Stimulated activated CD4-positive, alpha-beta T cell treated with anti-CD3 and anti-CD28 coated beads, Interleukin-15, amount 100 ng/mL, for 1 hour (primary cell): Measurements from ENCODE around the gene UMPS.

Experiments used
- DNase-seq, 2 donors: peaks; one replicate each; pipeline ENCODE4 v3.0.0-alpha.2; 2020; ENCODE audit warnings: low read depth in 1 of 2, low spot score in 1 of 2

Gene UMPS

DNA sequence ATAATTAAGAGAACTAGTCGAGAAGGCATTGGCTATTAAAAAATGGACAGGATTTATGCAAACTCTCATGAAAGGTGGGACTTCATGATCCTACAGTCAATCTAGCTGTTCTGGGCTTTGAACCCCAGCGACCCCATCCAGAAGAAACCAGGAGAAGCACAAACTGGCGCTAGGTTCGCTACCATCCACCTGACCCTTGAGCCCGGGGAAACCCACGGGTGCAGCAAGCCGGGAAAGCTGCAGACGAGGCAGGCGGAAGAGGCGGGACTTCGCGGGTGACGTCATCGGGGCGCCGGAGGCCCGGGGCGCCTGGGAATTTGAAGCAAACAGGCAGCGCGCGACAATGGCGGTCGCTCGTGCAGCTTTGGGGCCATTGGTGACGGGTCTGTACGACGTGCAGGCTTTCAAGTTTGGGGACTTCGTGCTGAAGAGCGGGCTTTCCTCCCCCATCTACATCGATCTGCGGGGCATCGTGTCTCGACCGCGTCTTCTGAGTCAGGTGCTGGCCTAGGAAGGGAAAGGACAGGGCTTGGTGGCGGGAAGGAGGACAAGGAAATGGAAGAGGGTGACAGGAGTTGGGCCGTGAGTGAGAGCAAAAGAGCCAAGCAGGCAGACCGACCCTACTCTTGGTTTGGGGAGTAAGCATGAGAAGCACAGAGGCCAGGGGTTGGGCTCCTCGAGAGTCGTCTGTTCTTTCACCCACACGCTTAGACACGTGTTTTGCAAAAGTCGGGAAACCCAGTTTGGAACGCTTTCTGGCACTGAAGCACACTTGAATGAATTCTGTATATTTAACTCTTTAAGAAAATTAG is at the start of gene UMPS:
UMPS (plus strand) TSS at position 324 of the 812 bp plus-strand sequence; CDS start at position 344, 20 bp downstream.
- peak; percentile 72 to 95 for DNase-seq

DNA sequence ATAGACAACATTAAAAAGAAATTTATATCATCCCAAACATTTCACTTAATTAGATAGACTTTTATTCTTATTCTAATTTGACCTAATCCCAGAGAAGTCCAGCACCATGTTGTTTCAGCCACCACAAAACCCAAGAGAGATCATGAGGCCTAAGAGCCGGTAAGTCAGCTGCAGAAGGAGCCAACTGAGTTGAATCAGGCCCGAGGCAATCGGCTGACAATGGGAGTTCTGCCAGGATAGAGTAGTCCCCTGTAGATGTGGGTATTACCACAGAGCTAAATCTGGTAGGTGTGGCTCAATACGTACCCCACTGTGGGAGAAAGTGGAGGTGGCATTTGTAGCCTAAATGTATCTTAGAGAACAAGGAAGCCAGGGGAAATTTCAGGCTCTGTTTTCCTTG is 49.7 kb upstream of the UMPS start:
- no peak for DNase-seq

DNA sequence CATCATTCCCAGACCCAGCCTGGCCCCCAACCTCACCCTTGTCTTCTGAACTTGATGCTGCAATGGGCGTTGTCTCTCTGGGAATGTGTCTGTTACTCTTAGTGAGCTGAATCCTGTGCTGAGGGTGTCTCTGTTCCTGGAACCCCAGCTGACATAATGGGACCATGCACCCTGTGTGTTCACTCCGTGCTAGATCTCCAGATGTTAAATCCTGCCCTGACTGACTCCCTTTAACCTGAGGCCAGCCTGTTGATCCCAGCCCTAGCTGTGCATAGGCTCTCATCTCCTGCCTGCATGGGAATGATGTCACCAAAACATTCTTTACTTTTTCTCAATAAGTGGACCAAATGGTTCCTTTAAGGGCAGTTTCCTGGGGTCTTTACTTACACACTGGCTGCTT is 48.0 kb upstream of the UMPS start:
- DNase-seq: no peak

DNA sequence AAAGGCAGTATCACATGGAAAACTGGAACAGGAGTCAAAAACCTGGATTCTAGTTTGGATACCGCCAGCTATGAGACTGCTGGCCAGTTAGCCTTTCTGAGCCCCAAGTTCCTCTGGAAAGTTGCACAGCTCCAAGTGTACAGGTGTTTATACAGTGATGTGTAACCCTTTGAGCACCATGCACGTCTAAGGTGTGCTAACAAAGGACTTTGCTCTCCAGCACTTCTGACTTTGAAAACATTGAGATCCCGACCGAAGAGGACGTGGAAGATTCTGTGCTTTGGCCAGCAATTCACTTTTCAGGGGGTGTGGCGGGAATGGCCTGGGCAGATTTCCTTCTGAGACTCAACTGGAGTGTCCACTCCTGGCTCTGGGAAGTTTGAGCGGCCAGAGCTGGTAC is 45.8 kb upstream of the UMPS start:
- no peak for DNase-seq

DNA sequence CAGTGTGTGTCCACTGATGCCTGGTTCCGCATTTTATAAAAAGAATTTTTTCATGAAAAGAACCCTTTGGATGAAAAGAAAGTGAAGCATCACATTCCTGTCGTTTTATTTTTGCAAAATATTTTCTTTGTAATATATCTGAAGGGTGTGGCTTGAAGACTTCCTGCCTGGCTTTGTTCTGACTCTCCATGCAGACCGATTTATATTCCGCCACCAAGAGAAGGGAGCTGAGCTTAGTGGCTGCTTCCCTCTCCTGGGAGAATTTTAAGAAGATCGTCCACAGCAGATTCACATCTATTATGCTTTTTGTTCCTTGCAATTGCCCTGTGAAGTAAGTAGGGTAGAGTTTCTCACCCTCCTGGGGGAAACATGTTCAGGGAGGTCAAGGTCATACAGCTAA is 45.2 kb upstream of the UMPS start:
- no peak for DNase-seq

DNA sequence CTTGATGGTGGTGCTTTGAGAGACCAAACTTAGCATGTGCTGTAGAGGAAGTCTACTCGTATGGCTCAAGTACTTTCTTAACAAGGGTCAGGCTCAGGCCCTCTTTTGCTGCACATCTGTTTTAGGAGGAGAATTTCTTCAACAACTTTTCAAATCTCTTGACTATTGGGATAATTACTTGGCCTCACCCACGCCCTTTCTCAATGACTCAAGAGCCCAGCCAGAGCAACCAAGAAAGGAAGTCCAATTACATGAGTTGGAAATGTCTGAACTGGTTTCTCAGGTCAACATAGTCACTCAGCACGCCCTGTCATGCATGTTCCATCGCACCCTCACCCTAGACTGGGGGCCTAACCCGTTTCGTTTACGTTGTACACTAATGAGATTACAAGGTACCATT is 44.8 kb upstream of the UMPS start:
- no peak for DNase-seq

DNA sequence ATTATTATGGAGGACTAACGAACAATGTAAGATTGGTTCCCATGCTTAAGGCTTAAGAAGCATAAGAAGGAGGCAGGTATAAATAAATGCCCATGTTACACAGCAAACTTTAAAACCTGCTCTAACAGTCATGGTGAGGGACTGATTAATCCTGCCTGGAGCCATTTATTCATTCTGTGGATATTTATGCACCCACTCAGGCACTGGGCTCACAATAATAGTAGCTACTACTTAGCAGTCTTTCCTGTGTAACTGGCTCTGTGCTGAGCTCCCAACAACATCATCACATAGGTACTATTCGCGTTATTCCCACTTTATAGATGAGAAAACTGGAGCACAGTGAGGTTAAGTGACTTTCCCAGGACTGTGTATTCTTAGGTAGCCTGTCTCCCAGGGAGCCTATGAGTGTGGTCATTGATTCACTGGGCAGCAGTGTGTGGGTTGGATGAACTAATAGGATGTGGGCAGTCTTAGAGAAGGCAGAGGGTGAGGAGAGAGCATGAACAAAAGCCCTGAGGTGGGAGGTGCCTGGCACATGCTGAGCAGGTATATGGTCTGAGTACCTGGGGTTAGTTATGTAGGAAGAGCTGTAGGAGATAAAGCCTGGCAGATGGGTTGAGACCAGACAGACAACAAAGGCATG is 44.1 kb upstream of the UMPS start:
- DNase-seq: no peak

DNA sequence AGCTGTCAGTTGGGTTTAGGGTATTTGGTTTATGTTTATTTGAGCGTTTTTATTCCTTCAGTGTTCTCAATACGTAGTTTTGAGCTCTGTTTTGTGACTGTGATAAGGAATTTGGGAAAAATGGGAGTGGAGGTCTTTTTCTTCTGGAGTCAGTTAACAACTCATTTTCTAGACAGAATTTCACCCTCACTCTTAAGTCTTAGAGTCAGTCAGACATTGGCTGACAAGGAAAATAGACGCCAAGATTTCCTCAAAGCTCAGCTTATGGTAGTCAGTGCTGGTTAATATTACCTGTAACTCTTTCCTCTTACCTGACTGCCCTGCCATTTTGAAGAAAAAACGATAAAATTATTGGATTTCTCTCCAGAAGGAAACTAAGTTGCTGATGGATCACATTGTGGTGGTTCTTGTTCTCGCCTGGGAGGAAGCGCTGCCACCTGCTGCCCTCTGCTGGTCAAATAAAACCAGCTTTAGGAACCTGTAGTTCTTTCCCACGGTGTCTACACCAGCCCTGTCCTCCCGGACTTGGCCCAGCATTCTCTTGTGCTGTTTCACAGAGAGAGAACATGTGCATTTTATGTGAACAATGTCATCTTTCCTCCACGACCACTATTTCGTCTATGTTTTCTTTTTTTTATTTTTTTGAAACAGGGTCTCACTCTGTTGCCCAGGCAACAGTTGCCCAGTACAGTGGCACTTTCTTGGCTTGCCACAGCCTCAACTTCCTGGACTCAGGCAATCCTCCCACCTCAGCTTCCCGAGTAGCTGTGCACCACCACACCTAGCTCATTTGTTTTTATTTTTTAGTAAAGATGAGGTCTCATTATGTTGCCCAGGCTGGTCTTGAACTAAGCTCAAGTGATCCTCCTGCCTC is 41.4 kb upstream of the UMPS start:
- peak; percentile 23 to 44 for DNase-seq

DNA sequence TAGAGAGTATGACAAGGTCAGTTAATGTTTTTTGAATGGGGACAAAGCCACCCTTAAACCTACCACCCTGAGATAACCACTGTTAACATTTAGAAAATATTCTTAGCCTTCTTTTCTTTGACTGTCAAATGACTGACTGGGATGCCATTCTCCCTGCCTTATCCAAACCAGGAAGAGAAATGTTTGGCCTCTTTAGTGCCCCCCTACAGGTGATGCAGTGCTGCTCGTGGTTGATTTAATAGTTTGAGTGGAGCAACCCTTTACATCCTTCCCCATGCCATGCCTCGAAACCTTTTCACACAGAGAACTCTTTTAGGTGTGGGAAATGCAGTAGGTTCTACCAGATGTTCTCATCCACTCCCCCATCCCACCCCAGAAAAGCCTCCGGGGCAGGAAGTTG is 38.7 kb upstream of the UMPS start:
- no peak for DNase-seq

DNA sequence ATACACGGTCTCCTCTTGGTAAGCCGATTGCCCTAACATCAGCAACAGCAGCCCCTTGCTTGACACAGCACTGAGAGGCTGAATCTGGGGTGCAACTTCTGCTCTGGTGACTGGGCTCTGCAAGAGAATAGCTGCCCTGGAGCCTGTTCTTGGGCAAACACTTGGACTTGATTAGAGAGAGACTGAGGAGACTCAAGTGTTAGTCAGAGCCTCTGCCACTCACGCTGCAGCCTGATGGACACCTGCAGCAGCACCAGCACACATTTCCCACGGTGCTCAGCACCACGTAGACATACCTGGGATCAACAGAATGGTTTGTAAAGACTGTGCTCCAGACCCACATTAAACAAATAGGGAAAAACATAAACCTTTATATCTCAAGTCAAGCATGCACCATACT is 35.8 kb upstream of the UMPS start:
- no peak for DNase-seq

DNA sequence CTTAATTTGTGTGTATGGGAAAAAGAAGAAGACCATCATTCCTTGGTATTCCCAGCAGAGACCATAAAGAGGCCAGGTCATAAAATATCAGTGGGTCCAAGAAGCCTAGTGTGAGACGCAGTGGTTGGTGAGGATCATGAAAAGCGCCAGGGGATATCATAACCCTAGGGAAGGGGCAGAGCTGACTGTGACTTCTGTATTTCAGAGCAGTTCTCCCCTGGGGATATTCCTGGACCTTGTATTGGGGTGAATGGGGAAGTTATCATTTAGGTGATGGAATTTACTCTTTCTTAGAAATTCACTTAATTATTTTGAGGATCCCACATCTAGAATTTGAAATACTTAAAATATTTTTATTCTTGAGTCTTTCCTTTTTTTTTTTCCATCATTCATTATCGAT is 34.9 kb upstream of the UMPS start:
- DNase-seq: no peak

DNA sequence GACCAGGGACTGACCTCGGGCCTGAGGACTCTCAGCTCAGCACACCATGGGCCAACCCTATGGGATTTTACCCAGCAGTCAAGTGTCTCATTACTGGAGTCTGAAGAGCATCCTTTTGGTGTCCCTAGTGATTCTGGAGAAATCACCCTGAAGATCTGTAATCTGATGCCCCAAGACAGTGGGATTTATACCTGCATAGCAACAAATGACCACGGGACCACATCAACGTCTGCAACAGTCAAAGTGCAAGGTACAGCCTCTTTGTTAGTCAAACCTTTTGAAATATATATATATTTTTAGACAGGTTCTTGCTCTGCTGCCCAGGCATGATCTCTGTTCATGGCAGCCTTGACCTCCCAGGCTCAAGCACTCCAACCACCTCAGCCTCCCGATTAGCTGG is 34.2 kb upstream of the UMPS start:
- DNase-seq: no peak

DNA sequence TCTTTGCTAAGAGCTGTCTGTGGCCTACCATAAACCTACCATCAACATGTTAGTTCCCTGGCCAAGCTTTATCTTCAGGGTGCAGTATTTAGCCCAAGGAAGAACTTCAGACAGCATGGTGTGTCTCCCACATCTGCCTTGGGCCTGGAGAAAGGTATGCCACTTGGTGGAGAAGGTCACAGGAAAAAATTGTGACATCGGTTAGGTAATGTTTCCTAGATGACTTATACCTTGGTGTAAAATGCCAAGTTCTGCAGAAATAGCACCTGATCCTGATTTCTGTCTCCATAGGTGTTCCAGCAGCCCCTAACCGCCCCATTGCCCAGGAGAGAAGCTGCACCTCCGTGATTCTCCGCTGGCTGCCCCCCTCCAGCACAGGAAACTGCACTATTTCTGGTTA is 33.0 kb upstream of the UMPS start:
- DNase-seq: no peak

DNA sequence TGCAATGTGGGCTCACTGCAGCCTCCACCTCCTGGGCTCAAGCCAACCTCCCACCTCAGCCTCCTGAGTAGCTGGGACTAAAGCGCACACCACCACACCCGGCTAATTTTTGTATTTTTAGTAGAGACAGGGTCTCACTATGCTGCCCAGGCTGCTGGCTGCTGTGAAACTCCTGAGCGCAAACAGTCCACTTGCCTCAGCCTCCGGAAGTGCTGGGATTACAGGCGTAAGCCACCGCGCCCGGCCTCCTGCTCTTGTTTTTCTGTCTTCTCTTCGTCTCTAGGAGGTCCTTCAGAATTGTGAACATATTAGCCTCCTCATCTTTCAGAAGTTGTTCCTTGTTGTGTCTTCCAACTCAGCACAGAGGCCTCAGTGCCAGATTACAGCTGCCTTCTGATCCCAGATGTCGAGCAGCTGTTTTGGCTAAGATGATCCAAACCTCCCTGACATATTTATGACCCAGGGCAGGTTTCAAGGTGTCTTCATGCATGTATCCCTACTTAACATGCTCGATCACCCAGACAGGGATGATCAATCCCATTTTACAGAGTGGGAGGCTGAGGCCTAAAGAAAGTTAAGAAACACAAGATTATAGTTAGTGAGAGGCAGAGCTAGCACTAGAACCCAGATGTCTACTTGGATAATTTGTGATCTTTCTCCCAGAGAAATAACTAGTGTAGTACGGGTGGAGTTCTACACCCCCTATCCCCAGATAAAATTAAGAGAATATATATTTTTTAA is 32.1 kb upstream of the UMPS start:
- no peak for DNase-seq

DNA sequence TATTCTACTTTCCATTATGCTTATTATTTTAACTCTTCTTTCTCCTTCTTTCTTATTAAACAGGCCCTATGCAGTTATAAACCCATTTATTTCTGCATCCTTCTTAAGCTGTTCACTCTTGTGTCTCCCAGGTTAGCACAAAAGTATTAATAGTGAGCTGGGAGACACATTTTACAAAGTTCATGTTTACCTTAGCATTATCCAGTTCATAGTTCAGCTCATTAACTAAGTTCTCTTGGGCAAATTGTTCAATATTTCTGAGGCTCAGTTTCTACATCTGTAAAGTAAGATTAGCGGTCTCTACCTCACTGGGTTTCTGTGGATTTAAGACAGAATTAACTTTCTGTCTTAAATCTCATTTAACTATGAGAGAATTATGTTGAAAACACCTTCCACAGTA is 31.2 kb upstream of the UMPS start:
- no peak for DNase-seq

DNA sequence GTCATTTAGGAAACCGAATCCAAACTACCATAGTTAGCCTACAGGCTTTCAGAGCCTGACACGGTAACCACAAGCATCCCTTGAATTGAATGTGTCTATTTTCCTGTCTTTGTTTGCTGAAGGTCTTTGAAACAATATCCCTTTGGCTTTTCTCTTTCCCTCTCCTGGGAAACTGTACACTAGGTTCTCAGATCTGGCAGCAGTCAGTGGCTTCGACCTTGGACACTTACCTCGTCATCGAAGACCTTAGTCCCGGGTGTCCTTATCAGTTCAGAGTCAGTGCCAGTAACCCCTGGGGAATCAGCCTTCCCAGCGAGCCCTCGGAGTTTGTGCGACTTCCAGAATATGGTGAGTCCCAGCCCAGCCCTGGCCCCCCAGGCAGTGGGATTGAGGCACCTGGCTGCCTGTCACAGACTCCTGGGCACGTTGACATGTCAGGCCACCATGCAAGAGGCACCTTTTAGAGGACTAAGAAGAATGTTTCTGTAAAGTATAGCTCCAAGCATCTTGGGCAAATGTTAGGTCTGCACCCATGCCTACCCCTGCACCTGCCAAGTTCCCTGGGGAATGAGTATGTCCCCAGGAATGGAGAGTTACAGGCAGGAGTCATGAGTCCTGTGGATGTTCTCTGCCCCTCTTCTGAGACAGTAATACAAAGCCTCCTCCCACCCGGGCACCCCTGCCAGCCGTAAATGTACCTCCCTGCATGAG is 30.4 kb upstream of the UMPS start:
- DNase-seq: no peak

DNA sequence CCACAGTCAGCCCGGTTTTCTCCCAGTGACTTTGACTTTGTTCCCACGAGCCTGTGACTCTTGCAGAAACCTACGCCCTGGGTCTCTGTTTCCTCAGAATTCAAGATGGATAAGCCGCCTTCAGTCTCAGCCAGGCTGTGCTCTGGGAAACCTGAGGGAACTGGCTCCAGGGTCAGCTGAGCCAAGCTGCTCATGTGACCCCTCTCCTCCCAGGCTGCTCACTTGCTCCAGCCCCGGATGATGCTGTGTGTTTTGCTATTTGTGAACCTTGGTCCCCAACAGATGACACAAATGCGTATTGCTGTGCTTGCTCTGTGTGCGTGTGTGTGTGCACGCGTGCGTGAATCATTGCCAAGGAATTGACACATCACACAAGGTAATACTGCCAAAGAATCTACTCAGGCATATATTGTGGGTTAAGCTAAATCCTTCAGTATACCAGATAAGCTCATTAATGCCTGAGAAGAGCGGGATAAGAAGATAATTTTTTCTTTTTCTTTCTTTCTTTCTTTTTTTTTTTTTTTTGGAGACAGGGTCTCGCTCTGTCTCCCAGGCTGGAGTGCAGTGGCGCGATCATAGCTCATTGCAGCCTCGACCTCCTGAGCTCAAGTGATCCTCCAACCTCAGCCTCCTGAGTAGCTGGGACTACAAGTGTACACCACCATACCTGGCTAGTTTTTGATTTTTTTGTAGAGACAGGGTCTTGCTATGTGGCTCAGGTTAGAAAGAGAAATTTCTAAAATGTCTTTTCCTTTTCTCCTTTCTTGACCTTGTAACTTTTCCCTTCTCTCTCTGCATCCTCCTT is 29.2 kb upstream of the UMPS start:
- DNase-seq: no peak

DNA sequence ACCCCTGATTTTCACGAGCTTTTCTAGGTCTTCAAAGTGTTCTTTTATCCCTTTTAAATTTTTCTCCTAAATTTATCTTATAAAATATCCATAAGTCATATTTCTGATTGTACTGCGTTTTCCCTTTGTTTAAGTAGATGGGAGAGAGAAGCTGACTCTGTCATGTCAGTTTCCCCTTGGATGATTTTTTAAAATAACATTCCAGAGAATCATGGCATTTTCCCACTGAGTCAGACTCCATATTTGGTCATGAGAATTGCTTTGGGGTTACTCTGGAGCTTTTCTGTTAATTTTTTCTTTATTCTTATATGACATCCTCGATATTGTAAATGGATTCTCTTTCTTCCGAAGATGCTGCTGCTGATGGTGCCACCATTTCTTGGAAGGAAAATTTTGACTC is 28.6 kb upstream of the UMPS start:
- DNase-seq: no peak

DNA sequence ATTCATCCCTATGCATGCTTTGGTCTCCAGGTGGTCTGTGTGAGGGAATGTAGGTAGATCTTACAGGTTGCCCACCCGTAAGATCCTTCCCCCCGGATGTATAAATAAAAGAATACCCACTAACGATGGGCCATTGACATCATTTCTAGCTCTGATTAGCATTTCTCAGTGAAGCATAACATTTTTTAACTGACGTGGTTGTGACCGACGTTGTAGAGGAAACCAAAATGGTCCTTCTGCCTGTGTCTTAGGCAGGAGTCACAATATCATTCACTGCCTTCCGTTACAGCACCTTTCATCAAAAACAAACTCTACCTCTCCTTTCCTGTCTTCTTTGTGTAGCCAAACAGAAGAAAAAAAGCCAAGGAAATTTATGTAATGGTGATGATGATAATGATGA is 27.3 kb upstream of the UMPS start:
- no peak for DNase-seq

DNA sequence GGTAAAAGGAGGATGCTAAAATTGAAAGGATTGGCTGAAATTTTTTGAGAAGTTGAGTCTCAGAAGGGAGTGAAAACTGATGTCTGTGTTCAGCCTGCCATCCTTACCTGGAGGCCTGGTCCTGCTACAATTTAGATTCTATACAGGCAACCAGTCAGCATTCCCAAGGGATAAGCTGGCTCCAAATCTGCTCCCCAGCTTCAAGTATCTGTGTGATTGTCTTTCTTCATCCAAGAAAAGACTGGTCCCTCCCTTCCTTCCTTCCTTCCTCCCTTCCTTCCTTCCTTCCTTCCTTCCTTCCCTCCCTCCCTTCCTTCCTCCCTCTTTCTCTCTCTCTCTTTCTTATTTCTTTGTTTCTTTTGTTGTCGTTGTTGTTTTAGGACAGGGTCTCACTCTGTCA is 24.7 kb upstream of the UMPS start:
- no peak for DNase-seq
